ENCODE data around the gene C16orf86. TPM values are rescaled to one million over a fixed set of nuclear protein-coding genes. Genes with fewer than 3 reads are reported as not detected.

C16orf86 gene
- polyA plus RNA-seq, 1 of the 3 experiments (the other 2 are of a cell fraction) = 4.3 TPM

- CTCF ChIA-PET = interaction anchor here (1.0 to 18.3 kb wide), 9 partner anchors 13 to 168 kb away, joined by 3 to 246 read pairs (median 8); partner anchors contain the start of genes CARMIL2 and CTCF
- H3K27ac ChIP-seq (ENCODE audit: low read depth in 2 of 2, low read length in 1 of 2) = peak within 1 kb of the TSS; percentile 94 to 95
- POLR2A ChIA-PET = interaction anchor here (0.6 to 1.4 kb wide), 13 partner anchors 8 to 275 kb away, joined by 3 to 8 read pairs (median 4); partner anchors contain the start of genes CARMIL2, CTCF, GFOD2 and RANBP10
- DNase-seq = peak; percentile 99
- peaks cover 15% of the 10 kb centered on the region for H3F3A ChIP-seq (replicated peaks; ENCODE audit: insufficient read depth)
- peak within 1 kb of the TSS; percentile 87 to 97 for H3K4me3 ChIP-seq (ENCODE audit: low read depth in 2 of 2, low read length in 1 of 2)
- H4K20me1 ChIP-seq (ENCODE audit: insufficient read depth) = 0 out of 2 replicates have a peak, but pooled peaks cover 3% of the 10 kb centered on the region
- WGBS (ENCODE audit: low lambda C conversion rate) = under 1% methylated on average over 37 of the region's 83 CpGs
- peak within 1 kb of the TSS; percentile 89 for H2AFZ ChIP-seq (ENCODE audit: low read depth)
- peaks cover 0 to 22% of the 10 kb centered on the region in 2 experiments; a peak in 1 of 4 replicates for H3K4me1 ChIP-seq (ENCODE audit: control insufficient read depth in 1 of 2, insufficient read depth in 2 of 2, low read depth in 1 of 2, low read length in 1 of 2)
- no peaks in the 10 kb centered on the region for H3K9me3 ChIP-seq
- peak within 1 kb of the TSS; percentile 93 for H3K4me2 ChIP-seq
- H3K27me3 ChIP-seq (ENCODE audit: insufficient read depth) = no peaks in the 10 kb centered on the region
- peaks cover 17% of the 10 kb centered on the region for H3K79me2 ChIP-seq (ENCODE audit: insufficient read depth)
- H3K9ac ChIP-seq = peak within 1 kb of the TSS; percentile 82
- H3K9me2 ChIP-seq = no peaks in the 10 kb centered on the region
- H3K36me3 ChIP-seq (replicated peaks in 1 of 2; ENCODE audit: control insufficient read depth in 1 of 2, insufficient read depth in 2 of 2, low read length in 1 of 2) = peaks cover 0 to 26% of the 10 kb centered on the region in 2 experiments
- peak; percentile 97 for TF ChIP-seq NRF1 (IDR thresholded peaks at IDR 0.05; ENCODE audit: low read depth, low read length)
- no peak for TF ChIP-seq IRF3 (IDR thresholded peaks at IDR 0.05; ENCODE audit: low read depth, low read length)
- no peak for TF ChIP-seq FOSL2 (IDR thresholded peaks at IDR 0.05; ENCODE audit: borderline replicate concordance, low read depth)
- no peak for TF ChIP-seq RCOR1 (IDR thresholded peaks at IDR 0.05; ENCODE audit: low read length)
- peak; percentile 31; the same call in 1 of the 2 replicates for TF ChIP-seq MXI1 (IDR thresholded peaks at IDR 0.05; ENCODE audit: low read depth, low read length)
- TF ChIP-seq PBX3 (IDR thresholded peaks at IDR 0.05) = no peak
- TF ChIP-seq FOXM1 (IDR thresholded peaks at IDR 0.05; ENCODE audit: low read depth) = no peak
- no peak for TF ChIP-seq USF1 (IDR thresholded peaks at IDR 0.05; ENCODE audit: borderline replicate concordance, low read depth)
- no peak for TF ChIP-seq RFX5 (IDR thresholded peaks at IDR 0.05; ENCODE audit: low read length)
- no peak for TF ChIP-seq USF2 (IDR thresholded peaks at IDR 0.05; ENCODE audit: borderline replicate concordance, low read depth, low read length)
- no peak for TF ChIP-seq ZBTB33 (IDR thresholded peaks at IDR 0.05; ENCODE audit: borderline replicate concordance, low read depth)
- TF ChIP-seq EZH2phosphoT487 (IDR thresholded peaks at IDR 0.05; ENCODE audit: borderline replicate concordance, low read depth) = no peak
- TF ChIP-seq FOXJ3 (CRISPR knock-in tag; IDR thresholded peaks at IDR 0.05) = no peak
- TF ChIP-seq TEAD4 (IDR thresholded peaks at IDR 0.05; ENCODE audit: borderline replicate concordance, insufficient read depth) = no peak
- no peak for TF ChIP-seq CTCF (IDR thresholded peaks at IDR 0.05)
- TF ChIP-seq TCF12 (IDR thresholded peaks at IDR 0.05) = no peak
- no peak for TF ChIP-seq MEF2A (IDR thresholded peaks at IDR 0.05; ENCODE audit: borderline replicate concordance, low read depth)
- TF ChIP-seq POLR2AphosphoS5 (IDR thresholded peaks at IDR 0.05; ENCODE audit: low read depth, low read length) = peak; percentile 85
- no peak for TF ChIP-seq RXRA (IDR thresholded peaks at IDR 0.05; ENCODE audit: borderline replicate concordance, low read depth)
- no peak for TF ChIP-seq JUND (IDR thresholded peaks at IDR 0.05)
- TF ChIP-seq EP300 (IDR thresholded peaks at IDR 0.05; ENCODE audit: borderline replicate concordance in 1 of 2, low read depth in 1 of 2, low read length in 1 of 2) = no peak
- peak; percentile 67 for TF ChIP-seq GABPA (IDR thresholded peaks at IDR 0.05; ENCODE audit: low read depth)
Observed at GRCh38 chr16:67659675-67660563, 6.7 kb upstream of the C16orf86 start, which contains the start of gene ACD. TSS of gene ACD (minus strand) at chr16:67660260. CDS start at chr16:67660220, 40 bp downstream.
